ENCODE measurements around the gene LRRC19. TPM values are rescaled to one million over a fixed set of nuclear protein-coding genes. Genes with fewer than 3 reads are reported as not detected.

Gene LRRC19
- total RNA-seq, 1 experiment from 2014 or later: not detected

GRCh38 chr9:26995810-26996209 lies 9.7 kb downstream of the LRRC19 start:
- H3K4me1 ChIP-seq (ENCODE audit: control insufficient read depth in 1 of 2, insufficient read depth in 2 of 2, low read length in 2 of 2): no peaks in the 10 kb centered on the region
- ATAC-seq (no peak), DNase-seq (ENCODE audit: low read depth, low spot score) (no peak)
- ChIA-PET CTCF (no interaction called here), RAD21 (ENCODE audit: low non-redundant PET in 1 of 2, low total read pairs in 2 of 2, uncharacterized antibody in 2 of 2, unreplicated experiment in 2 of 2) (no interaction called here), POLR2A (no interaction called here)
- H3K9me2 ChIP-seq (ENCODE audit: insufficient read depth): no peaks in the 10 kb centered on the region
- intact Hi-C loops (cut with micrococcal nuclease): no loop called here
- H3K27ac ChIP-seq (ENCODE audit: low read depth, low read length): no peak overlapping the region
- no peaks in the 10 kb centered on the region for H3K9me3 ChIP-seq (ENCODE audit: control insufficient read depth in 1 of 2, insufficient read depth in 1 of 2, low read depth in 1 of 2, low read length in 2 of 2)
- peaks cover 0 to 5% of the 10 kb centered on the region in 2 experiments; a peak in 2 of 4 replicates for H3K36me3 ChIP-seq (ENCODE audit: control insufficient read depth in 1 of 2, insufficient read depth in 2 of 2, low read length in 2 of 2)
- H3K27me3 ChIP-seq (ENCODE audit: insufficient read depth, low read length): no peaks in the 10 kb centered on the region
- no peak overlapping the region for H3K4me3 ChIP-seq (replicated peaks in 1 of 2; ENCODE audit: low read depth in 1 of 2, low read length in 2 of 2)
- BruUV-seq (replicated peaks): no TSS peak
- no peak for TF ChIP-seq RAD21 (IDR thresholded peaks at IDR 0.05; ENCODE audit: low read depth)
- no peak for TF ChIP-seq ELF1 (IDR thresholded peaks at IDR 0.05; ENCODE audit: borderline replicate concordance, low read depth)
- no peak for TF ChIP-seq POLR2A (IDR thresholded peaks at IDR 0.05; ENCODE audit: borderline replicate concordance, extremely low read depth, insufficient read depth, insufficient read length)
- TF ChIP-seq SP1 (IDR thresholded peaks at IDR 0.05; ENCODE audit: low read depth): no peak
- no peak for TF ChIP-seq ZBTB33 (IDR thresholded peaks at IDR 0.05; ENCODE audit: extremely low read depth, insufficient replicate concordance, low read length)
- TF ChIP-seq FOSL1 (IDR thresholded peaks at IDR 0.05; ENCODE audit: low read depth): no peak
- TF ChIP-seq ZFX (IDR thresholded peaks at IDR 0.05): no peak
- TF ChIP-seq POLR2AphosphoS5 (IDR thresholded peaks at IDR 0.05; ENCODE audit: low read depth, low read length): no peak
- no peak for TF ChIP-seq REST (IDR thresholded peaks at IDR 0.05; ENCODE audit: low read depth)
- TF ChIP-seq EZH2 (IDR thresholded peaks at IDR 0.05): no peak
- no peak for TF ChIP-seq CEBPB (IDR thresholded peaks at IDR 0.05; ENCODE audit: low read depth)
- H3K4me2 ChIP-seq (ENCODE audit: low read length): no peak overlapping the region
- no peak overlapping the region for H2AFZ ChIP-seq (ENCODE audit: low read depth, low read length, poor library complexity, severe bottlenecking)
- no peak overlapping the region for H3K9ac ChIP-seq (ENCODE audit: low read length)
- H4K20me1 ChIP-seq (ENCODE audit: insufficient read depth): no peaks in the 10 kb centered on the region
- H3K79me2 ChIP-seq (ENCODE audit: insufficient read depth, low read length): no peaks in the 10 kb centered on the region

All from HCT116 (cell line).